Natural killer cell (primary cell): Measurements from ENCODE around the gene ANGPTL2. TPM values are rescaled to one million over a fixed set of nuclear protein-coding genes. Genes with fewer than 3 reads are reported as not detected.

Experiments
- ATAC-seq, 3 donors: fragments of 150-1000 bp in 2 of 3; fragments of 200-7000 bp in 1 of 3; cut with Tn5 transposase; 1 replicate in 1 of 3; 2 replicates in 2 of 3; pipeline ENCODE4 v1.10.0; 2021; ENCODE audit warnings: mild to moderate bottlenecking in 2 of 3, moderate library complexity in 2 of 3
- DNase-seq, 2 donors: peaks; one replicate each; pipeline versions ENCODE4 v3.0.0 to v3.0.0-alpha.2; 2013 to 2021; ENCODE audit warnings: mixed read lengths in 1 of 2
- H3K27ac ChIP-seq: one replicate; pipeline ENCODE4 v1.5.1; 2013; ENCODE audit warnings: mild to moderate bottlenecking, low read length
- H3K27me3 ChIP-seq: one replicate; pipeline ENCODE4 v1.6.1; 2013; ENCODE audit warnings: low read length; ENCODE audit not compliant: control insufficient read depth, insufficient read depth
- H3K36me3 ChIP-seq: one replicate; pipeline ENCODE4 v1.6.1; 2013; ENCODE audit warnings: low read length; ENCODE audit not compliant: control insufficient read depth, insufficient read depth
- H3K4me1 ChIP-seq: one replicate; pipeline ENCODE4 v1.6.1; 2013; ENCODE audit warnings: low read length; ENCODE audit not compliant: control insufficient read depth, insufficient read depth
- H3K4me3 ChIP-seq: one replicate; pipeline ENCODE4 v1.5.1; 2013; ENCODE audit warnings: low read length
- H3K9me3 ChIP-seq: one replicate; pipeline ENCODE4 v1.6.1; 2013; ENCODE audit warnings: low read length; ENCODE audit not compliant: control insufficient read depth, insufficient read depth
- H3K27ac Mint-ChIP-seq, 2 donors: one replicate each; pipeline ENCODE4 v1.8.0; 2022; ENCODE audit warnings: mild to moderate bottlenecking in 2 of 2, mixed read lengths in 2 of 2, moderate library complexity in 1 of 2
- H3K27me3 Mint-ChIP-seq, 2 donors: one replicate each; pipeline ENCODE4 v1.8.0; 2022; ENCODE audit warnings: low read depth in 2 of 2, mixed read lengths in 2 of 2
- H3K36me3 Mint-ChIP-seq: one replicate; pipeline ENCODE4 v1.8.0; 2022; ENCODE audit warnings: mixed read lengths
- H3K4me1 Mint-ChIP-seq, 2 donors: one replicate each; pipeline ENCODE4 v1.8.0; 2022; ENCODE audit warnings: mixed read lengths in 2 of 2
- H3K4me3 Mint-ChIP-seq: one replicate; pipeline ENCODE4 v1.8.0; 2022; ENCODE audit warnings: mild to moderate bottlenecking, moderate library complexity, mixed read lengths
- H3K9me3 Mint-ChIP-seq, 2 donors: one replicate each; pipeline ENCODE4 v1.8.0; 2022; ENCODE audit warnings: mixed read lengths in 2 of 2
- WGBS: methylation state at CpG from one replicate; pipeline ENCODE4 v1.1.7; 2013; ENCODE audit warnings: missing lambda C conversion rate; ENCODE audit not compliant: insufficient coverage; 5-methylcytosine and 5-hydroxymethylcytosine counted together
- intact Hi-C: fragments of 100-400 bp; cut with micrococcal nuclease; formaldehyde crosslinking; loops from one replicate; pipeline ENCODE4 v1.14.2; 2022
- total RNA-seq, 4 donors: library from RNA; stranded (reverse); fragments of 120-200 nt in 1 of 4; gene quantifications; one replicate each; pipeline versions ENCODE4 v1.2.3 to v1.2.4, GENCODE V29; 2013 to 2022
- TF ChIP-seq, protein P1 (sequence below): fragments of 200-600 bp; IDR thresholded peaks from one replicate; pipeline ENCODE4 v1.8.0; 2022; ENCODE audit warnings: antibody characterized with exemption

Gene ANGPTL2
- total RNA-seq, 3 donors from 2014 or later (not counting 1 experiment from before 2014, with no cell fraction given), result not detected

DNA sequence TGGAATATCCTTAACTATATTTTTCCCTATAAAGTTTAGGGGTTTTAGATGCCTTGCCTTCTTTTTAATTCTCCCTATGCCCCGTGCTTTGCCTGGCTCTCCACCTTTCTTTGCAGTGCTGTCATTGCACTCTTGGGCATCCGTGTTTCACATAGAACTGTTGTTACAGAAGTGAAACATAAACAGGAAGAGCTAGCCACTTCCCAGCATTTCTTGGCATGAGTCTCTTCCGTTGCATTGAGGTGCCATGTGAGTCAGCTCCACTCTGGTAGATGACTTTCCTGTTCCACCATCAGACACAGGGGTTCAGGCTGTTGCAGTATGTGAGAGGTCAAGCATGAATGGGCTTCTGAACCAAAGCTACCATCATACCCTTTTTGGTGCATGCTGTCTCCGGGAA, 73.4 kb downstream of the ANGPTL2 start:
- Mint-ChIP-seq H3K9me3 (no peaks in the 10 kb centered on the region), H3K4me3 (peak overlapping the region; percentile 57), H3K4me1 (peaks cover 22 to 26% of the 10 kb centered on the region in 2 donors), H3K27me3 (no peaks in the 10 kb centered on the region), H3K36me3 (no peaks in the 10 kb centered on the region), H3K27ac (peak overlapping the region; percentile 56 to 63)
- intact Hi-C loops, result loop anchor here (10.0 kb wide), 2 partner anchors 64 to 104 kb away; no protein-coding TSS in a partner anchor
- TF ChIP-seq, protein P1, sequence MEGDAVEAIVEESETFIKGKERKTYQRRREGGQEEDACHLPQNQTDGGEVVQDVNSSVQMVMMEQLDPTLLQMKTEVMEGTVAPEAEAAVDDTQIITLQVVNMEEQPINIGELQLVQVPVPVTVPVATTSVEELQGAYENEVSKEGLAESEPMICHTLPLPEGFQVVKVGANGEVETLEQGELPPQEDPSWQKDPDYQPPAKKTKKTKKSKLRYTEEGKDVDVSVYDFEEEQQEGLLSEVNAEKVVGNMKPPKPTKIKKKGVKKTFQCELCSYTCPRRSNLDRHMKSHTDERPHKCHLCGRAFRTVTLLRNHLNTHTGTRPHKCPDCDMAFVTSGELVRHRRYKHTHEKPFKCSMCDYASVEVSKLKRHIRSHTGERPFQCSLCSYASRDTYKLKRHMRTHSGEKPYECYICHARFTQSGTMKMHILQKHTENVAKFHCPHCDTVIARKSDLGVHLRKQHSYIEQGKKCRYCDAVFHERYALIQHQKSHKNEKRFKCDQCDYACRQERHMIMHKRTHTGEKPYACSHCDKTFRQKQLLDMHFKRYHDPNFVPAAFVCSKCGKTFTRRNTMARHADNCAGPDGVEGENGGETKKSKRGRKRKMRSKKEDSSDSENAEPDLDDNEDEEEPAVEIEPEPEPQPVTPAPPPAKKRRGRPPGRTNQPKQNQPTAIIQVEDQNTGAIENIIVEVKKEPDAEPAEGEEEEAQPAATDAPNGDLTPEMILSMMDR, result no peak
- DNase-seq (peak in 1 of 2 donors; percentile 49), ATAC-seq (peak; percentile 71 to 90 (median 79))
- Histone ChIP-seq H3K4me3 (no peak overlapping the region), H3K9me3 (no peaks in the 10 kb centered on the region), H3K27ac (no peak overlapping the region), H3K36me3 (no peaks in the 10 kb centered on the region), H3K27me3 (no peaks in the 10 kb centered on the region), H3K4me1 (peaks cover 13% of the 10 kb centered on the region)
- 29% methylated on average over 4 of the region's 4 CpGs for WGBS

DNA sequence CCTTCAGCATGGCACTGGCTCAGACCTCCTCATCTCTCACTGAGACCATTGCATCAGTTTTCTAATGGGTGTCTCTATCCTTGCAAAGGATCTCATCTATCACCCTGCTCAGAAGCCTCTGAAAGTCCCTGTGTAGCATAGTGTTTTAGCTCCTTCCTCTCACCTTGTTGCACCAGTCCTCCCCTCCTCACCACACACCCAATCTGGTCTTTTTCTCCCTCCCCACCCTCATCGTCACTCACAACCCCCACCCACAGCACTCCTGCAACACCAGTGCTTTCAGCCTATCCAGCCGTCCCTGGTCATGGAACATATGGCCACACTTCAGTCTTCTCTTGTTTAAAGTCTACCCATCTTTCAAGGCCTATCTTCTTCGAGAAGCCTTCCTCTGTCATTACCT, 74.5 kb downstream of the ANGPTL2 start:
- no peak overlapping the region for H3K27ac ChIP-seq
- H3K9me3 Mint-ChIP-seq, result no peaks in the 10 kb centered on the region
- no peaks in the 10 kb centered on the region for H3K36me3 ChIP-seq
- no peak overlapping the region for H3K4me3 Mint-ChIP-seq
- no peaks in the 10 kb centered on the region for H3K27me3 ChIP-seq
- no peaks in the 10 kb centered on the region for H3K9me3 ChIP-seq
- H3K4me1 ChIP-seq, result peaks cover 13% of the 10 kb centered on the region
- peak overlapping the region; percentile 9 to 63 for H3K27ac Mint-ChIP-seq
- DNase-seq, result no peak
- no peak overlapping the region for H3K4me3 ChIP-seq
- TF ChIP-seq, protein P1, result no peak
- intact Hi-C loops, result loop anchor here (10.0 kb wide), 2 partner anchors 63 to 103 kb away; no protein-coding TSS in a partner anchor
- ATAC-seq, result no peak
- H3K36me3 Mint-ChIP-seq, result no peaks in the 10 kb centered on the region
- 91% methylated on average over 3 of the region's 3 CpGs for WGBS
- peaks cover 22 to 26% of the 10 kb centered on the region in 2 donors for H3K4me1 Mint-ChIP-seq
- no peaks in the 10 kb centered on the region for H3K27me3 Mint-ChIP-seq

- Mint-ChIP-seq H3K4me3 (no peak overlapping the region), H3K36me3 (no peaks in the 10 kb centered on the region), H3K27me3 (no peaks in the 10 kb centered on the region), H3K4me1 (peaks cover 21 to 22% of the 10 kb centered on the region in 2 donors), H3K9me3 (no peaks in the 10 kb centered on the region), H3K27ac (no peak overlapping the region)
- H3K27me3 ChIP-seq, result no peaks in the 10 kb centered on the region
- TF ChIP-seq, protein P1, result no peak
- DNase-seq (no peak), ATAC-seq (no peak)
- H3K36me3 ChIP-seq, result no peaks in the 10 kb centered on the region
- H3K4me3 ChIP-seq, result no peak overlapping the region
- intact Hi-C loops, result loop anchor here (10.0 kb wide), 2 partner anchors 60 to 100 kb away; no protein-coding TSS in a partner anchor
- no CpG with 5 or more reads among the region's 1 CpG for WGBS
- peaks cover 13% of the 10 kb centered on the region for H3K4me1 ChIP-seq
- no peak overlapping the region for H3K27ac ChIP-seq
- H3K9me3 ChIP-seq, result no peaks in the 10 kb centered on the region
Measured at GRCh38 chr9:127045148-127045547, 77.3 kb downstream of the ANGPTL2 start.

DNA sequence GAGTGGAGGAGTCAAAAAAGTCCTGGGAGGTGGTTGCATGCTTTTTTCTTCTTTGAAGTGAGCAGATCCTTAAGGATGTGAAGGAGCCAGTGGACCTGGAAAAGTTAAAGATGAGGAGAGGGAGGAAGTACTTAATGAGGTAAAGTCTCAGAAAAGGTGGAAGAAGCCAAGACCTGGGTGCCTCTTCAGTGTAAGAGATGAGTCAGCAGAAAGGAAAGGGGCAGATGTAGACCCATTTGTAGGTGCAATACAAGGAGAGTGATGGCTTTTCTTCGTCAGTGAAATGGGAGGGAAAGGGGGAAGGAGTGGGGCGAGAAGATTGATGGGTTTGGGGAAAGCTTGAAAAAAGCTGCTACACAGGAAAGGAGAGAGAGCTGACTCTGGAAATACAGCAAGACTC, 82.9 kb downstream of the ANGPTL2 start:
- intact Hi-C loops, result no loop called here
- TF ChIP-seq, protein P1, result no peak
- Histone ChIP-seq H3K4me1 (no peaks in the 10 kb centered on the region), H3K36me3 (no peaks in the 10 kb centered on the region), H3K27me3 (no peaks in the 10 kb centered on the region), H3K9me3 (no peaks in the 10 kb centered on the region), H3K4me3 (no peak overlapping the region), H3K27ac (no peak overlapping the region)
- no peaks in the 10 kb centered on the region for H3K27me3 Mint-ChIP-seq
- ATAC-seq (no peak), DNase-seq (no peak)
- no peaks in the 10 kb centered on the region for H3K36me3 Mint-ChIP-seq
- no peak overlapping the region for H3K4me3 Mint-ChIP-seq
- H3K4me1 Mint-ChIP-seq, result peaks cover 0 to 4% of the 10 kb centered on the region in 2 donors
- H3K27ac Mint-ChIP-seq, result no peak overlapping the region
- WGBS, result 86% methylated on average over 2 of the region's 2 CpGs
- no peaks in the 10 kb centered on the region for H3K9me3 Mint-ChIP-seq
